Left kidney (tissue), 2 donors: ENCODE measurements around the gene KANSL3. TPM values are rescaled to one million over a fixed set of nuclear protein-coding genes. Genes with fewer than 3 reads are reported as not detected.

Source experiments
- DNase-seq: peaks from one replicate; pipeline ENCODE4 v3.0.0-alpha.2; 2013
- polyA plus RNA-seq: library from polyadenylated mRNA; unstranded; fragments of 120-200 nt; gene quantifications from one replicate; pipeline ENCODE4 v1.2.1, GENCODE V29; 2013; ENCODE audit not compliant: insufficient read length

The KANSL3 gene
- polyA plus RNA-seq, 1 donor = 70.6 TPM

GRCh38 chr2:96608469-96609455 lies 29.4 kb downstream of the KANSL3 start:
- DNase-seq = no peak

GRCh38 chr2:96604104-96604503 lies 34.0 kb downstream of the KANSL3 start:
- no peak for DNase-seq

GRCh38 chr2:96602330-96602823 lies 35.7 kb downstream of the KANSL3 start:
- no peak for DNase-seq

- DNase-seq = no peak
Measured at GRCh38 chr2:96601382-96602292, 36.5 kb downstream of the KANSL3 start.

GRCh38 chr2:96599941-96600340 lies 38.2 kb downstream of the KANSL3 start:
- no peak for DNase-seq

GRCh38 chr2:96596596-96596995 lies 41.5 kb downstream of the KANSL3 start:
- DNase-seq = no peak

- DNase-seq = no peak
Measured at GRCh38 chr2:96594691-96595152, 43.4 kb downstream of the KANSL3 start.

- no peak for DNase-seq
Measured at GRCh38 chr2:96594282-96594681, 43.8 kb downstream of the KANSL3 start.

GRCh38 chr2:96591494-96591893 lies 46.6 kb downstream of the KANSL3 start:
- no peak for DNase-seq

GRCh38 chr2:96591054-96591453 lies 47.1 kb downstream of the KANSL3 start:
- no peak for DNase-seq

- no peak for DNase-seq
Measured at GRCh38 chr2:96587843-96588242, 50.3 kb downstream of the KANSL3 start.

- no peak for DNase-seq
Measured at GRCh38 chr2:96584017-96584416, 54.1 kb downstream of the KANSL3 start.

GRCh38 chr2:96580771-96581170 lies 57.3 kb downstream of the KANSL3 start:
- no peak for DNase-seq

- DNase-seq = no peak
Measured at GRCh38 chr2:96579422-96579821, 58.7 kb downstream of the KANSL3 start.

- no peak for DNase-seq
Measured at GRCh38 chr2:96578731-96579130, 59.4 kb downstream of the KANSL3 start.

GRCh38 chr2:96577501-96577900 lies 60.6 kb downstream of the KANSL3 start:
- no peak for DNase-seq

- no peak for DNase-seq
Measured at GRCh38 chr2:96575785-96576456, 62.2 kb downstream of the KANSL3 start.

- no peak for DNase-seq
Measured at GRCh38 chr2:96574364-96574763, 63.7 kb downstream of the KANSL3 start.

GRCh38 chr2:96568094-96568493 lies 70.0 kb downstream of the KANSL3 start:
- no peak for DNase-seq

GRCh38 chr2:96565111-96565510 lies 73.0 kb downstream of the KANSL3 start:
- DNase-seq = no peak

GRCh38 chr2:96564563-96564962 lies 73.5 kb downstream of the KANSL3 start:
- no peak for DNase-seq

GRCh38 chr2:96564026-96564425 lies 74.1 kb downstream of the KANSL3 start:
- DNase-seq = no peak
